Neural crest cell (in vitro differentiated cells): ENCODE measurements around the gene KIAA1328. TPM values are rescaled to one million over a fixed set of nuclear protein-coding genes. Genes with fewer than 3 reads are reported as not detected.

Source experiments
- DNase-seq: peaks from one replicate; pipeline ENCODE4 v3.0.0; 2021; ENCODE audit warnings: low read depth, mixed read lengths, low spot score
- H3K27ac Mint-ChIP-seq: one replicate; pipeline ENCODE4 v1.8.0; 2021; ENCODE audit warnings: mild to moderate bottlenecking, mixed read lengths; ENCODE audit not compliant: unreplicated experiment
- H3K27me3 Mint-ChIP-seq: 2 replicates; pipeline ENCODE4 v1.8.0; 2021; ENCODE audit warnings: low read depth, mild to moderate bottlenecking, mixed read lengths
- H3K36me3 Mint-ChIP-seq: 2 replicates; pipeline ENCODE4 v1.8.0; 2021; ENCODE audit warnings: low read depth, mild to moderate bottlenecking, mixed read lengths
- H3K4me1 Mint-ChIP-seq: 2 replicates; pipeline ENCODE4 v1.8.0; 2021; ENCODE audit warnings: mixed read lengths
- H3K4me3 Mint-ChIP-seq: one replicate; pipeline ENCODE4 v1.8.0; 2021; ENCODE audit warnings: mild to moderate bottlenecking, mixed read lengths
- H3K9me3 Mint-ChIP-seq: 2 replicates; pipeline ENCODE4 v1.8.0; 2021; ENCODE audit warnings: mixed read lengths
- CTCF ChIP-seq: fragments of 200-600 bp; sonication (generic); conservative IDR thresholded peaks from 2 replicates; pipeline ENCODE4 v1.5.0; 2021; ENCODE audit warnings: antibody characterized with exemption, mild to moderate bottlenecking
- total RNA-seq: library from RNA; stranded (reverse); gene quantifications from 2 replicates; pipeline ENCODE4 v1.2.1, GENCODE V29; 2021

KIAA1328 gene
- total RNA-seq, 1 donor from 2014 or later: 12.3 TPM

- Mint-ChIP-seq H3K9me3 (no peaks in the 10 kb centered on the region), H3K27ac (no peak overlapping the region), H3K36me3 (peaks cover 1% of the 10 kb centered on the region), H3K4me1 (no peaks in the 10 kb centered on the region), H3K27me3 (no peaks in the 10 kb centered on the region), H3K4me3 (no peak overlapping the region)
- TF ChIP-seq CTCF: no peak
- DNase-seq: no peak
Observed at GRCh38 chr18:36893227-36893626, 64.3 kb downstream of the KIAA1328 start.

- no peaks in the 10 kb centered on the region for H3K4me1 Mint-ChIP-seq
- peaks cover 5% of the 10 kb centered on the region for H3K9me3 Mint-ChIP-seq
- no peak overlapping the region for H3K4me3 Mint-ChIP-seq
- H3K36me3 Mint-ChIP-seq: peaks cover 3% of the 10 kb centered on the region
- no peaks in the 10 kb centered on the region for H3K27me3 Mint-ChIP-seq
- TF ChIP-seq CTCF: no peak
- H3K27ac Mint-ChIP-seq: no peak overlapping the region
- DNase-seq: no peak
Observed at GRCh38 chr18:36895606-36896005, 66.7 kb downstream of the KIAA1328 start.

GRCh38 chr18:36897253-36897652, 68.3 kb downstream of the KIAA1328 start:
- Mint-ChIP-seq H3K36me3 (peaks cover 3% of the 10 kb centered on the region), H3K27me3 (no peaks in the 10 kb centered on the region), H3K4me3 (no peak overlapping the region), H3K9me3 (peaks cover 5% of the 10 kb centered on the region), H3K4me1 (peaks cover 7% of the 10 kb centered on the region), H3K27ac (no peak overlapping the region)
- no peak for DNase-seq
- no peak for TF ChIP-seq CTCF

GRCh38 chr18:36899289-36899688, 70.4 kb downstream of the KIAA1328 start:
- no peaks in the 10 kb centered on the region for H3K27me3 Mint-ChIP-seq
- H3K36me3 Mint-ChIP-seq: peaks cover 3% of the 10 kb centered on the region
- peaks cover 7% of the 10 kb centered on the region for H3K4me1 Mint-ChIP-seq
- peak; percentile 54 for TF ChIP-seq CTCF
- no peak for DNase-seq
- H3K27ac Mint-ChIP-seq: no peak overlapping the region
- H3K9me3 Mint-ChIP-seq: peaks cover 5% of the 10 kb centered on the region
- H3K4me3 Mint-ChIP-seq: no peak overlapping the region

GRCh38 chr18:36900466-36900865, 71.5 kb downstream of the KIAA1328 start:
- peaks cover 5% of the 10 kb centered on the region for H3K9me3 Mint-ChIP-seq
- H3K27ac Mint-ChIP-seq: no peak overlapping the region

More at GRCh38 chr18:36900466-36900865, 71.5 kb downstream of the KIAA1328 start:
- no peak for TF ChIP-seq CTCF
- peaks cover 7% of the 10 kb centered on the region for H3K4me1 Mint-ChIP-seq
- H3K36me3 Mint-ChIP-seq: peaks cover 3% of the 10 kb centered on the region
- no peak for DNase-seq
- no peak overlapping the region for H3K4me3 Mint-ChIP-seq
- no peaks in the 10 kb centered on the region for H3K27me3 Mint-ChIP-seq
